HEK293 (cell line): ENCODE measurements around the gene FERMT3.

Experiments used
- CTCF ChIA-PET: fragments of 350-600 bp; formaldehyde crosslinking; extraction: SDS; loops from one replicate; lab custom pipeline; 2021; ENCODE audit warnings: antibody characterized with exemption; lab: Yijun Ruan, JAX
- POLR2A ChIA-PET: fragments of 300-600 bp; formaldehyde crosslinking; extraction: SDS; loops from one replicate; lab custom pipeline; 2020; ENCODE audit warnings: antibody characterized with exemption, inconsistent platforms; lab: Yijun Ruan, JAX
- H3K27ac ChIP-seq: fragments of 200-500 bp; sonication (Bioruptor generic); 2 replicates; pipeline ENCODE4 v1.5.1; 2014; ENCODE audit warnings: low read depth, low read length, control low read depth, inconsistent platforms; ENCODE audit errors: extremely low read depth
- H3K36me3 ChIP-seq, 2 experiments: fragments of 200-500 bp in 1 of 2; sonication (Bioruptor generic) in 1 of 2; 1 replicate in 1 of 2; 2 replicates in 1 of 2; pipeline ENCODE4 v1.5.1; 2014 to 2017; ENCODE audit warnings: inconsistent platforms in 2 of 2, low read length in 2 of 2; ENCODE audit not compliant: control insufficient read depth in 2 of 2, insufficient read depth in 1 of 2
- H3K4me1 ChIP-seq: fragments of 200-500 bp; sonication (Bioruptor generic); 2 replicates; pipeline ENCODE4 v1.5.1; 2014; ENCODE audit warnings: mild to moderate bottlenecking, low read length, inconsistent platforms; ENCODE audit not compliant: control insufficient read depth, insufficient read depth
- H3K4me3 ChIP-seq: 2 replicates; pipeline ENCODE4 v1.5.1; 2011; ENCODE audit warnings: low read depth, mild to moderate bottlenecking, control low read depth, low read length, moderate library complexity
- H3K9me3 ChIP-seq: fragments of 200-500 bp; sonication (Bioruptor generic); 2 replicates; pipeline ENCODE4 v1.5.1; 2014; ENCODE audit warnings: low read depth, low read length, inconsistent platforms; ENCODE audit not compliant: control insufficient read depth, insufficient read depth
- CTCF ChIP-seq: fragments of 450-650 bp; formaldehyde crosslinking; IDR thresholded peaks from 2 replicates; pipeline ENCODE4 v1.5.1; 2016; ENCODE audit warnings: missing biosample characterization, missing genetic modification characterization
- EGR2 ChIP-seq: fragments of 450-650 bp; formaldehyde crosslinking; IDR thresholded peaks from 2 replicates; pipeline ENCODE4 v1.5.1; 2016; ENCODE audit warnings: low read depth, missing biosample characterization, missing genetic modification characterization
- FEZF1 ChIP-seq: fragments of 450-650 bp; formaldehyde crosslinking; IDR thresholded peaks from 2 replicates; pipeline ENCODE4 v1.5.1; 2016; ENCODE audit warnings: missing biosample characterization, missing genetic modification characterization
- INSM2 ChIP-seq: fragments of 450-650 bp; formaldehyde crosslinking; IDR thresholded peaks from 2 replicates; pipeline ENCODE4 v1.5.1; 2016; ENCODE audit warnings: missing biosample characterization, missing genetic modification characterization
- KLF1 ChIP-seq: fragments of 450-650 bp; formaldehyde crosslinking; IDR thresholded peaks from 2 replicates; pipeline ENCODE4 v1.5.1; 2016; ENCODE audit warnings: missing biosample characterization, missing genetic modification characterization
- KLF10 ChIP-seq: fragments of 450-650 bp; IDR thresholded peaks from 2 replicates; pipeline ENCODE4 v1.5.1; 2018; ENCODE audit warnings: missing biosample characterization, mild to moderate bottlenecking, missing genetic modification characterization
- KLF16 ChIP-seq: fragments of 450-650 bp; formaldehyde crosslinking; IDR thresholded peaks from 2 replicates; pipeline ENCODE4 v1.5.1; 2017; ENCODE audit warnings: missing biosample characterization, missing genetic modification characterization
- PATZ1 ChIP-seq: fragments of 450-650 bp; formaldehyde crosslinking; IDR thresholded peaks from 2 replicates; pipeline ENCODE4 v1.5.1; 2016; ENCODE audit warnings: missing biosample characterization, missing genetic modification characterization
- SP7 ChIP-seq: fragments of 450-650 bp; formaldehyde crosslinking; IDR thresholded peaks from 2 replicates; pipeline ENCODE4 v1.5.1; 2016; ENCODE audit warnings: missing biosample characterization, missing genetic modification characterization
- ZFHX2 ChIP-seq: fragments of 450-650 bp; formaldehyde crosslinking; conservative IDR thresholded peaks from 2 replicates; pipeline ENCODE4 v1.5.1; 2016; ENCODE audit warnings: missing biosample characterization, missing genetic modification characterization
- ZNF10 ChIP-seq: fragments of 450-650 bp; formaldehyde crosslinking; IDR thresholded peaks from 2 replicates; pipeline ENCODE4 v1.5.1; 2017; ENCODE audit warnings: missing biosample characterization, missing genetic modification characterization
- ZNF266 ChIP-seq: fragments of 450-650 bp; formaldehyde crosslinking; IDR thresholded peaks from 2 replicates; pipeline ENCODE4 v1.5.1; 2016; ENCODE audit warnings: missing biosample characterization, missing genetic modification characterization, low read depth
- ZNF354C ChIP-seq: fragments of 450-650 bp; formaldehyde crosslinking; IDR thresholded peaks from 2 replicates; pipeline ENCODE4 v1.5.1; 2016; ENCODE audit warnings: missing biosample characterization, missing genetic modification characterization, low read depth, borderline replicate concordance
- ZNF366 ChIP-seq: fragments of 450-650 bp; formaldehyde crosslinking; conservative IDR thresholded peaks from 2 replicates; pipeline ENCODE4 v1.5.1; 2016; ENCODE audit warnings: missing biosample characterization, missing genetic modification characterization
- ZNF555 ChIP-seq: fragments of 450-650 bp; formaldehyde crosslinking; conservative IDR thresholded peaks from 2 replicates; pipeline ENCODE4 v1.5.1; 2017; ENCODE audit warnings: missing biosample characterization, mild to moderate bottlenecking, missing genetic modification characterization, inconsistent platforms
- ZNF580 ChIP-seq: fragments of 450-650 bp; formaldehyde crosslinking; IDR thresholded peaks from 2 replicates; pipeline ENCODE4 v1.5.1; 2016; ENCODE audit warnings: missing biosample characterization, missing genetic modification characterization
- ZNF830 ChIP-seq: fragments of 450-650 bp; IDR thresholded peaks from 2 replicates; pipeline ENCODE4 v1.5.0; 2018; ENCODE audit warnings: missing biosample characterization, missing genetic modification characterization, low read depth, mild to moderate bottlenecking, moderate library complexity
- ZSCAN16 ChIP-seq: fragments of 450-650 bp; formaldehyde crosslinking; IDR thresholded peaks from 2 replicates; pipeline ENCODE4 v1.5.1; 2016; ENCODE audit warnings: missing biosample characterization, missing genetic modification characterization
- TF ChIP-seq, protein P1 (sequence below): fragments of 450-650 bp; formaldehyde crosslinking; conservative IDR thresholded peaks from 2 replicates; pipeline ENCODE4 v1.5.1; 2016; ENCODE audit warnings: low read depth, missing biosample characterization, missing genetic modification characterization
- TF ChIP-seq, protein P2 (sequence below): fragments of 450-650 bp; formaldehyde crosslinking; IDR thresholded peaks from 2 replicates; pipeline ENCODE4 v1.5.1; 2016; ENCODE audit warnings: missing biosample characterization, missing genetic modification characterization, low read depth
- TF ChIP-seq, protein P3 (sequence below): fragments of 450-650 bp; formaldehyde crosslinking; IDR thresholded peaks from 2 replicates; pipeline ENCODE4 v1.5.1; 2017; ENCODE audit warnings: missing biosample characterization, mild to moderate bottlenecking, missing genetic modification characterization, moderate library complexity

FERMT3 gene

DNA sequence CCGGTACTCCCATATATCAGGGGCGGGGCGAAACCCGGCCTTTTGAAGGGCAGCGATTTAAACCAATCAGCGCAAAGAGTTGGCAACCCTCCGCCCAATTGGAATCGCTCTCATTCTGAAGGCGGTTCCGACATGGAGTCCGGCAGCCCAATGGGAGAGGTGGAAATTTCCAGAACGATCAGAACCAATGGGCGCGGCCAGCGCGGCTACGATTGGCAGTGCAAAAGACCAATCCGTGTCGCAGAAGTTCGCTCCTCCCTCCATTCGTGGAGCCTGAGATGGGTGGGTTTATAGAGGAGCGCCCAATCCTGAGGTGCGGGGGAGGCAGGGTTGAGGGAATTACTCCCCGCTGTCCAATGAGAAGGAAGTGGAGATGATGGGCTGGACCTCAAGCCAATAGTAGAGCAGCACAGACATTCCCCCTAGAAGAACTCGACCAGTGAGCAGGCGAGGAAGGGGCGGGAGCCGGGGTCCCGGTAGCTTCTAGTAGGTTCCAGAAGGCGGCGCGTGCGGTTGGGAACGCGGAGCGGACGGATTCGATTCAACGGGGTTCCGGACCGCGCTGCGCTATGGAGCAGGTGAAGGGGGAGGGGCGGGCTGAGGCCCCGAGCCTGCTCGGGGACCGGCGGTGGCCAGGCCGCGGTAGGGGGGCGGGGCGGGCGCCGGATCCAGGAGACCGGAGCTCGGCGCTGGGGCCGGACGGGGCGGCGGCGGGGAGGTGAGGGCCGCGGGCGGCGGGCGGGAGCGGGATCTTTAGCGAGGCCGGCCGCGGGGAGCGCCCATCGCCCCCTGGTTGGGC is 20.6 kb upstream of the FERMT3 start, which contains the start of gene STIP1:
STIP1 (plus strand) TSS at position 479 of the 799 bp plus-strand sequence; CDS start at position 570, 91 bp downstream.
- H3K4me3 ChIP-seq = peak within 1 kb of the TSS; percentile 75
- CTCF ChIA-PET = interaction anchor here (0.6 to 4.0 kb wide), 7 partner anchors 16 to 325 kb away, joined by 3 to 31 read pairs (median 3); partner anchors contain the start of gene FERMT3
- peaks cover 4 to 23% of the 10 kb centered on the region in 2 experiments; a peak in 2 of 3 replicates for H3K36me3 ChIP-seq
- peaks cover 3% of the 10 kb centered on the region; the same call in 1 of the 2 replicates for H3K4me1 ChIP-seq
- H3K9me3 ChIP-seq = no peaks in the 10 kb centered on the region
- peak within 1 kb of the TSS; percentile 82 for H3K27ac ChIP-seq
- POLR2A ChIA-PET = interaction anchor here (0.5 to 3.0 kb wide), 33 partner anchors 11 to 1612 kb away, joined by 3 to 32 read pairs (median 5); partner anchors contain the start of genes BAD, COX8A, EEF1G and ESRRA
- no peak for TF ChIP-seq PATZ1 (tag by site-specific recombination)
- no peak for TF ChIP-seq ZSCAN16 (tag by site-specific recombination)
- TF ChIP-seq, protein P1, sequence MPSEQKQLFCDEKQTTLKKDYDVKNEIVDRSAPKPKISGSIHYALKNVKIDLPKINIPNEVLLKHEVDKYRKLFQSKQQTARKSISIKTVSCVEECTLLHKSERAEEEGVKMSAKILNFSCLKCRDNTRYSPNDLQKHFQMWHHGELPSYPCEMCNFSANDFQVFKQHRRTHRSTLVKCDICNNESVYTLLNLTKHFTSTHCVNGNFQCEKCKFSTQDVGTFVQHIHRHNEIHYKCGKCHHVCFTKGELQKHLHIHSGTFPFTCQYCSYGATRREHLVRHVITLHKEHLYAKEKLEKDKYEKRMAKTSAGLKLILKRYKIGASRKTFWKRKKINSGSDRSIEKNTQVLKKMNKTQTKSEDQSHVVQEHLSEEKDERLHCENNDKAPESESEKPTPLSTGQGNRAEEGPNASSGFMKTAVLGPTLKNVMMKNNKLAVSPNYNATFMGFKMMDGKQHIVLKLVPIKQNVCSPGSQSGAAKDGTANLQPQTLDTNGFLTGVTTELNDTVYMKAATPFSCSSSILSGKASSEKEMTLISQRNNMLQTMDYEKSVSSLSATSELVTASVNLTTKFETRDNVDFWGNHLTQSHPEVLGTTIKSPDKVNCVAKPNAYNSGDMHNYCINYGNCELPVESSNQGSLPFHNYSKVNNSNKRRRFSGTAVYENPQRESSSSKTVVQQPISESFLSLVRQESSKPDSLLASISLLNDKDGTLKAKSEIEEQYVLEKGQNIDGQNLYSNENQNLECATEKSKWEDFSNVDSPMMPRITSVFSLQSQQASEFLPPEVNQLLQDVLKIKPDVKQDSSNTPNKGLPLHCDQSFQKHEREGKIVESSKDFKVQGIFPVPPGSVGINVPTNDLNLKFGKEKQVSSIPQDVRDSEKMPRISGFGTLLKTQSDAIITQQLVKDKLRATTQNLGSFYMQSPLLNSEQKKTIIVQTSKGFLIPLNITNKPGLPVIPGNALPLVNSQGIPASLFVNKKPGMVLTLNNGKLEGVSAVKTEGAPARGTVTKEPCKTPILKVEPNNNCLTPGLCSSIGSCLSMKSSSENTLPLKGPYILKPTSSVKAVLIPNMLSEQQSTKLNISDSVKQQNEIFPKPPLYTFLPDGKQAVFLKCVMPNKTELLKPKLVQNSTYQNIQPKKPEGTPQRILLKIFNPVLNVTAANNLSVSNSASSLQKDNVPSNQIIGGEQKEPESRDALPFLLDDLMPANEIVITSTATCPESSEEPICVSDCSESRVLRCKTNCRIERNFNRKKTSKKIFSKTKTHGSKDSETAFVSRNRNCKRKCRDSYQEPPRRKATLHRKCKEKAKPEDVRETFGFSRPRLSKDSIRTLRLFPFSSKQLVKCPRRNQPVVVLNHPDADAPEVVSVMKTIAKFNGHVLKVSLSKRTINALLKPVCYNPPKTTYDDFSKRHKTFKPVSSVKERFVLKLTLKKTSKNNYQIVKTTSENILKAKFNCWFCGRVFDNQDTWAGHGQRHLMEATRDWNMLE (tag by site-specific recombination) = no peak; the same call in 1 of the 2 replicates
- TF ChIP-seq EGR2 = peak; percentile 72
- TF ChIP-seq ZNF366 (tag by site-specific recombination) = peak; percentile 62
- TF ChIP-seq, protein P2, sequence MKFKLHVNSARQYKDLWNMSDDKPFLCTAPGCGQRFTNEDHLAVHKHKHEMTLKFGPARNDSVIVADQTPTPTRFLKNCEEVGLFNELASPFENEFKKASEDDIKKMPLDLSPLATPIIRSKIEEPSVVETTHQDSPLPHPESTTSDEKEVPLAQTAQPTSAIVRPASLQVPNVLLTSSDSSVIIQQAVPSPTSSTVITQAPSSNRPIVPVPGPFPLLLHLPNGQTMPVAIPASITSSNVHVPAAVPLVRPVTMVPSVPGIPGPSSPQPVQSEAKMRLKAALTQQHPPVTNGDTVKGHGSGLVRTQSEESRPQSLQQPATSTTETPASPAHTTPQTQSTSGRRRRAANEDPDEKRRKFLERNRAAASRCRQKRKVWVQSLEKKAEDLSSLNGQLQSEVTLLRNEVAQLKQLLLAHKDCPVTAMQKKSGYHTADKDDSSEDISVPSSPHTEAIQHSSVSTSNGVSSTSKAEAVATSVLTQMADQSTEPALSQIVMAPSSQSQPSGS (tag by site-specific recombination) = no peak
- no peak for TF ChIP-seq ZNF354C (tag by site-specific recombination)
- TF ChIP-seq CTCF (tag by site-specific recombination) = peak; percentile 65
- no peak for TF ChIP-seq ZNF555 (tag by site-specific recombination)
- no peak for TF ChIP-seq FEZF1 (tag by site-specific recombination)
- TF ChIP-seq ZNF266 (tag by site-specific recombination) = no peak
- TF ChIP-seq ZFHX2 = peak; percentile 76
- 0 out of 2 replicates have a peak, but pooled peaks have one; percentile 5 for TF ChIP-seq KLF10 (tag by site-specific recombination)
- TF ChIP-seq, protein P3, sequence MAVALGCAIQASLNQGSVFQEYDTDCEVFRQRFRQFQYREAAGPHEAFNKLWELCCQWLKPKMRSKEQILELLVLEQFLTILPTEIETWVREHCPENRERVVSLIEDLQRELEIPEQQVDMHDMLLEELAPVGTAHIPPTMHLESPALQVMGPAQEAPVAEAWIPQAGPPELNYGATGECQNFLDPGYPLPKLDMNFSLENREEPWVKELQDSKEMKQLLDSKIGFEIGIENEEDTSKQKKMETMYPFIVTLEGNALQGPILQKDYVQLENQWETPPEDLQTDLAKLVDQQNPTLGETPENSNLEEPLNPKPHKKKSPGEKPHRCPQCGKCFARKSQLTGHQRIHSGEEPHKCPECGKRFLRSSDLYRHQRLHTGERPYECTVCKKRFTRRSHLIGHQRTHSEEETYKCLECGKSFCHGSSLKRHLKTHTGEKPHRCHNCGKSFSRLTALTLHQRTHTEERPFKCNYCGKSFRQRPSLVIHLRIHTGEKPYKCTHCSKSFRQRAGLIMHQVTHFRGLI = no peak
- TF ChIP-seq ZNF580 (tag by site-specific recombination) = 0 out of 2 replicates have a peak, but pooled peaks have one; percentile 43
- no peak for TF ChIP-seq INSM2 (tag by site-specific recombination)
- TF ChIP-seq KLF16 = no peak
- TF ChIP-seq ZNF10 = no peak
- TF ChIP-seq KLF1 (tag by site-specific recombination) = peak; percentile 64; the same call in 1 of the 2 replicates
- TF ChIP-seq SP7 (tag by site-specific recombination) = 0 out of 2 replicates have a peak, but pooled peaks have one; percentile 2
- no peak for TF ChIP-seq ZNF830 (tag by site-specific recombination)
